Measurements from ENCODE around the gene LGALS9B. TPM values are rescaled to one million over a fixed set of nuclear protein-coding genes. Genes with fewer than 3 reads are reported as not detected.
"Not testable (repeated sequence)": the region's sequence is repeated elsewhere in the genome, so short reads cannot be mapped to it uniquely, and the experiment has no call there.

LGALS9B gene
- total and polyA plus RNA-seq, 5 donors = 0.23 TPM; not detected in 4

GRCh38 chr17:20415479-20415878 is 51.9 kb downstream of the LGALS9B start:
- no CpG with 5 or more reads among the region's 5 CpGs for WGBS
- H3K4me1 ChIP-seq (ENCODE audit: control insufficient read depth, insufficient read depth, low read length); intact Hi-C loops (cut with DNase I); ATAC-seq; H3K9me3 ChIP-seq (ENCODE audit: control insufficient read depth, low read length); DNase-seq; H3K4me3 ChIP-seq (ENCODE audit: low read length); H3K27me3 ChIP-seq (ENCODE audit: control insufficient read depth, insufficient read depth); H3K27ac ChIP-seq (ENCODE audit: low read length): not testable (repeated sequence)

- H3K4me3 ChIP-seq (ENCODE audit: low read length); intact Hi-C loops (cut with DNase I); H3K27ac ChIP-seq (ENCODE audit: low read length); DNase-seq; H3K9me3 ChIP-seq (ENCODE audit: control insufficient read depth, low read length); H3K4me1 ChIP-seq (ENCODE audit: control insufficient read depth, insufficient read depth, low read length); ATAC-seq; H3K27me3 ChIP-seq (ENCODE audit: control insufficient read depth, insufficient read depth): not testable (repeated sequence)
- WGBS = 85% methylated on average over 3 of the region's 5 CpGs
Measured at GRCh38 chr17:20401306-20402022, 65.9 kb downstream of the LGALS9B start.

- intact Hi-C loops (cut with DNase I) = not testable (repeated sequence)
Measured at GRCh38 chr17:20400559-20401305, 66.6 kb downstream of the LGALS9B start.

More at GRCh38 chr17:20400559-20401305, 66.6 kb downstream of the LGALS9B start:
- not testable (repeated sequence) for ATAC-seq; H3K4me1 ChIP-seq (ENCODE audit: control insufficient read depth, insufficient read depth, low read length); H3K27me3 ChIP-seq (ENCODE audit: control insufficient read depth, insufficient read depth); H3K27ac ChIP-seq (ENCODE audit: low read length); H3K9me3 ChIP-seq (ENCODE audit: control insufficient read depth, low read length); DNase-seq; H3K4me3 ChIP-seq (ENCODE audit: low read length)
- WGBS = 81% methylated on average over 5 of the region's 8 CpGs

Other genes starting within 250 kb of the LGALS9B start
- not detected for gene CDRT15L2, start 112.2 kb upstream of the LGALS9B start, total RNA-seq
- not detected for gene CDRT15L2, start 112.2 kb upstream of the LGALS9B start, polyA plus RNA-seq